GM23338 (cell line): ENCODE data around the gene BCR.

Experiments
- EZH2 ChIP-seq: fragments of 200-600 bp; sonication (generic); IDR thresholded peaks from one replicate; pipeline ENCODE4 v1.8.0; 2017; ENCODE audit warnings: antibody characterized with exemption, mild to moderate bottlenecking, low read depth; ENCODE audit not compliant: unreplicated experiment
- ZNF114 ChIP-seq: fragments of 250-450 bp; sonication (Bioruptor Pico); IDR thresholded peaks from 2 replicates; pipeline ENCODE4 v1.5.0; 2020; ENCODE audit warnings: mild to moderate bottlenecking, moderate library complexity
- TF ChIP-seq, protein P1 (sequence below): fragments of 250-450 bp; sonication (Bioruptor Pico); IDR thresholded peaks from 2 replicates; pipeline ENCODE4 v1.5.0; 2020; ENCODE audit warnings: mild to moderate bottlenecking, moderate library complexity
- TF ChIP-seq, protein P2 (sequence below), 2 experiments: fragments of 200-600 bp in 1 of 2; sonication (generic) in 1 of 2; conservative IDR thresholded peaks; 2 replicates each; pipeline versions ENCODE4 v1.5.1 to v1.6.1; 2016 to 2017; ENCODE audit warnings: antibody characterized with exemption in 2 of 2, low read depth in 2 of 2, mild to moderate bottlenecking in 2 of 2, moderate library complexity in 1 of 2

DNA sequence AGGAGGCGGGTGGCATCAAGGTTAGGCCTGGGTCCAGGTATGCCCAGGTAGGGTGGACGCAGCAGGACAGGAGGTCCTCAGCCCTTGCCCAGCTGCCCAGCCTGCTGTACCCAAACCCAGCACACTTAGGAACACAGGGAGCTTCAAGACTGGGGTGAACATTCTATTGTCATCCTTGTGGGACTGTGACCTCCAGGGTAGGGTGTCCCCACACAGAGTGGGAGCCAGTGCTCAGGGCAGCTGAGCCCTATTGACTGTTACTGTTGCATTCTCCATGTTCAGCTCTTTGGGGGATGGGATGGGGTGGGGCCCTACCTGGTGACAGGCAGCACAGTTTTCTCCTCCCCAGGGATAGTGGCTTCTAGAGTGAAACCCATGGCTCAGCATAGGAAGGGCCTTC lies 106.0 kb downstream of the BCR start:
- TF ChIP-seq, protein P1, sequence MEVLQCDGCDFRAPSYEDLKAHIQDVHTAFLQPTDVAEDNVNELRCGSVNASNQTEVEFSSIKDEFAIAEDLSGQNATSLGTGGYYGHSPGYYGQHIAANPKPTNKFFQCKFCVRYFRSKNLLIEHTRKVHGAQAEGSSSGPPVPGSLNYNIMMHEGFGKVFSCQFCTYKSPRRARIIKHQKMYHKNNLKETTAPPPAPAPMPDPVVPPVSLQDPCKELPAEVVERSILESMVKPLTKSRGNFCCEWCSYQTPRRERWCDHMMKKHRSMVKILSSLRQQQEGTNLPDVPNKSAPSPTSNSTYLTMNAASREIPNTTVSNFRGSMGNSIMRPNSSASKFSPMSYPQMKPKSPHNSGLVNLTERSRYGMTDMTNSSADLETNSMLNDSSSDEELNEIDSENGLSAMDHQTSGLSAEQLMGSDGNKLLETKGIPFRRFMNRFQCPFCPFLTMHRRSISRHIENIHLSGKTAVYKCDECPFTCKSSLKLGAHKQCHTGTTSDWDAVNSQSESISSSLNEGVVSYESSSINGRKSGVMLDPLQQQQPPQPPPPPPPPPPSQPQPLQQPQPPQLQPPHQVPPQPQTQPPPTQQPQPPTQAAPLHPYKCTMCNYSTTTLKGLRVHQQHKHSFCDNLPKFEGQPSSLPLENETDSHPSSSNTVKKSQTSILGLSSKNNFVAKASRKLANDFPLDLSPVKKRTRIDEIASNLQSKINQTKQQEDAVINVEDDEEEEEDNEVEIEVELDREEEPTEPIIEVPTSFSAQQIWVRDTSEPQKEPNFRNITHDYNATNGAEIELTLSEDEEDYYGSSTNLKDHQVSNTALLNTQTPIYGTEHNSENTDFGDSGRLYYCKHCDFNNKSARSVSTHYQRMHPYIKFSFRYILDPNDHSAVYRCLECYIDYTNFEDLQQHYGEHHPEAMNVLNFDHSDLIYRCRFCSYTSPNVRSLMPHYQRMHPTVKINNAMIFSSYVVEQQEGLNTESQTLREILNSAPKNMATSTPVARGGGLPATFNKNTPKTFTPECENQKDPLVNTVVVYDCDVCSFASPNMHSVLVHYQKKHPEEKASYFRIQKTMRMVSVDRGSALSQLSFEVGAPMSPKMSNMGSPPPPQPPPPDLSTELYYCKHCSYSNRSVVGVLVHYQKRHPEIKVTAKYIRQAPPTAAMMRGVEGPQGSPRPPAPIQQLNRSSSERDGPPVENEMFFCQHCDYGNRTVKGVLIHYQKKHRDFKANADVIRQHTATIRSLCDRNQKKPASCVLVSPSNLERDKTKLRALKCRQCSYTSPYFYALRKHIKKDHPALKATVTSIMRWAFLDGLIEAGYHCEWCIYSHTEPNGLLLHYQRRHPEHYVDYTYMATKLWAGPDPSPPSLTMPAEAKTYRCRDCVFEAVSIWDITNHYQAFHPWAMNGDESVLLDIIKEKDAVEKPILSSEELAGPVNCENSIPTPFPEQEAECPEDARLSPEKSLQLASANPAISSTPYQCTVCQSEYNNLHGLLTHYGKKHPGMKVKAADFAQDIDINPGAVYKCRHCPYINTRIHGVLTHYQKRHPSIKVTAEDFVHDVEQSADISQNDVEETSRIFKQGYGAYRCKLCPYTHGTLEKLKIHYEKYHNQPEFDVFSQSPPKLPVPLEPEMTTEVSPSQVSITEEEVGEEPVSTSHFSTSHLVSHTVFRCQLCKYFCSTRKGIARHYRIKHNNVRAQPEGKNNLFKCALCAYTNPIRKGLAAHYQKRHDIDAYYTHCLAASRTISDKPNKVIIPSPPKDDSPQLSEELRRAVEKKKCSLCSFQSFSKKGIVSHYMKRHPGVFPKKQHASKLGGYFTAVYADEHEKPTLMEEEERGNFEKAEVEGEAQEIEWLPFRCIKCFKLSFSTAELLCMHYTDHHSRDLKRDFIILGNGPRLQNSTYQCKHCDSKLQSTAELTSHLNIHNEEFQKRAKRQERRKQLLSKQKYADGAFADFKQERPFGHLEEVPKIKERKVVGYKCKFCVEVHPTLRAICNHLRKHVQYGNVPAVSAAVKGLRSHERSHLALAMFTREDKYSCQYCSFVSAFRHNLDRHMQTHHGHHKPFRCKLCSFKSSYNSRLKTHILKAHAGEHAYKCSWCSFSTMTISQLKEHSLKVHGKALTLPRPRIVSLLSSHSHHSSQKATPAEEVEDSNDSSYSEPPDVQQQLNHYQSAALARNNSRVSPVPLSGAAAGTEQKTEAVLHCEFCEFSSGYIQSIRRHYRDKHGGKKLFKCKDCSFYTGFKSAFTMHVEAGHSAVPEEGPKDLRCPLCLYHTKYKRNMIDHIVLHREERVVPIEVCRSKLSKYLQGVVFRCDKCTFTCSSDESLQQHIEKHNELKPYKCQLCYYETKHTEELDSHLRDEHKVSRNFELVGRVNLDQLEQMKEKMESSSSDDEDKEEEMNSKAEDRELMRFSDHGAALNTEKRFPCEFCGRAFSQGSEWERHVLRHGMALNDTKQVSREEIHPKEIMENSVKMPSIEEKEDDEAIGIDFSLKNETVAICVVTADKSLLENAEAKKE: no peak
- TF ChIP-seq EZH2 (no peak), ZNF114 (CRISPR knock-in tag) (no peak)
- TF ChIP-seq, protein P2, sequence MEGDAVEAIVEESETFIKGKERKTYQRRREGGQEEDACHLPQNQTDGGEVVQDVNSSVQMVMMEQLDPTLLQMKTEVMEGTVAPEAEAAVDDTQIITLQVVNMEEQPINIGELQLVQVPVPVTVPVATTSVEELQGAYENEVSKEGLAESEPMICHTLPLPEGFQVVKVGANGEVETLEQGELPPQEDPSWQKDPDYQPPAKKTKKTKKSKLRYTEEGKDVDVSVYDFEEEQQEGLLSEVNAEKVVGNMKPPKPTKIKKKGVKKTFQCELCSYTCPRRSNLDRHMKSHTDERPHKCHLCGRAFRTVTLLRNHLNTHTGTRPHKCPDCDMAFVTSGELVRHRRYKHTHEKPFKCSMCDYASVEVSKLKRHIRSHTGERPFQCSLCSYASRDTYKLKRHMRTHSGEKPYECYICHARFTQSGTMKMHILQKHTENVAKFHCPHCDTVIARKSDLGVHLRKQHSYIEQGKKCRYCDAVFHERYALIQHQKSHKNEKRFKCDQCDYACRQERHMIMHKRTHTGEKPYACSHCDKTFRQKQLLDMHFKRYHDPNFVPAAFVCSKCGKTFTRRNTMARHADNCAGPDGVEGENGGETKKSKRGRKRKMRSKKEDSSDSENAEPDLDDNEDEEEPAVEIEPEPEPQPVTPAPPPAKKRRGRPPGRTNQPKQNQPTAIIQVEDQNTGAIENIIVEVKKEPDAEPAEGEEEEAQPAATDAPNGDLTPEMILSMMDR (conservative IDR thresholded peaks at IDR 0.05; ENCODE audit: low read depth in 2 of 2): no peak
